ENCODE results near the gene DLG2. TPM values are rescaled to one million over a fixed set of nuclear protein-coding genes. Genes with fewer than 3 reads are reported as not detected.

DLG2 gene
- total RNA-seq, 1 donor from 2014 or later = 7.2 TPM

- peak; percentile 62 to 65 for ATAC-seq
- intact Hi-C loops (cut with DNase I) = no loop called here
- no peak for DNase-seq
Measured at GRCh38 chr11:84021291-84021690, 1605.9 kb downstream of the DLG2 start.

GRCh38 chr11:84019571-84020194, 1607.5 kb downstream of the DLG2 start:
- intact Hi-C loops (cut with DNase I) = no loop called here
- no peak for DNase-seq
- no peak for ATAC-seq
- Histone ChIP-seq H3K9me3 (no peaks in the 10 kb centered on the region), H3K4me1 (no peaks in the 10 kb centered on the region), H3K4me3 (no peak overlapping the region), H3K27me3 (ENCODE audit: low read depth) (no peaks in the 10 kb centered on the region), H3K36me3 (no peaks in the 10 kb centered on the region), H3K27ac (no peak overlapping the region)
- TF ChIP-seq CTCF (IDR thresholded peaks at IDR 0.05) = no peak

More at GRCh38 chr11:84021291-84021690, 1605.9 kb downstream of the DLG2 start:
- H3K27me3 ChIP-seq (ENCODE audit: low read depth) = no peaks in the 10 kb centered on the region
- no peak overlapping the region for H3K27ac ChIP-seq
- H3K4me1 ChIP-seq = no peaks in the 10 kb centered on the region
- H3K9me3 ChIP-seq = no peaks in the 10 kb centered on the region
- H3K36me3 ChIP-seq = no peaks in the 10 kb centered on the region
- H3K4me3 ChIP-seq = no peak overlapping the region
- no peak for TF ChIP-seq CTCF (IDR thresholded peaks at IDR 0.05)

- Histone ChIP-seq H3K4me1 (no peaks in the 10 kb centered on the region), H3K4me3 (no peak overlapping the region), H3K9me3 (no peaks in the 10 kb centered on the region), H3K36me3 (no peaks in the 10 kb centered on the region), H3K27me3 (ENCODE audit: low read depth) (no peaks in the 10 kb centered on the region), H3K27ac (no peak overlapping the region)
- ATAC-seq = no peak
- intact Hi-C loops (cut with DNase I) = no loop called here
- TF ChIP-seq CTCF (IDR thresholded peaks at IDR 0.05) = no peak
- no peak for DNase-seq
Measured at GRCh38 chr11:84014539-84014938, 1612.6 kb downstream of the DLG2 start.

- Histone ChIP-seq H3K36me3 (no peaks in the 10 kb centered on the region), H3K27ac (no peak overlapping the region), H3K27me3 (ENCODE audit: low read depth) (no peaks in the 10 kb centered on the region), H3K9me3 (no peaks in the 10 kb centered on the region), H3K4me3 (no peak overlapping the region), H3K4me1 (no peaks in the 10 kb centered on the region)
- intact Hi-C loops (cut with DNase I) = no loop called here
- DNase-seq = no peak
- no peak for TF ChIP-seq CTCF (IDR thresholded peaks at IDR 0.05)
- ATAC-seq = no peak
Measured at GRCh38 chr11:84012171-84012826, 1614.8 kb downstream of the DLG2 start.

- Histone ChIP-seq H3K4me1 (no peaks in the 10 kb centered on the region), H3K36me3 (no peaks in the 10 kb centered on the region), H3K27ac (no peak overlapping the region), H3K9me3 (peaks cover 38% of the 10 kb centered on the region), H3K4me3 (no peak overlapping the region), H3K27me3 (ENCODE audit: low read depth) (no peaks in the 10 kb centered on the region)
- no peak for ATAC-seq
- no peak for DNase-seq
- TF ChIP-seq CTCF (IDR thresholded peaks at IDR 0.05) = no peak
- intact Hi-C loops (cut with DNase I) = no loop called here
Measured at GRCh38 chr11:84003181-84003580, 1624.0 kb downstream of the DLG2 start.
